SK-N-SH (cell line): Measurements from ENCODE around the gene CENPN. TPM values are rescaled to one million over a fixed set of nuclear protein-coding genes. Genes with fewer than 3 reads are reported as not detected.

Source experiments
- CTCF ChIA-PET: fragments of 300-600, 350-600 bp; formaldehyde crosslinking; extraction: SDS; loops from one replicate; lab custom pipeline; 2021; lab: Yijun Ruan, JAX
- POLR2A ChIA-PET: fragments of 350-600 bp; sonication (Branson Sonifier 250); formaldehyde crosslinking; extraction: SDS; loops from one replicate; lab custom pipeline; 2020; ENCODE audit warnings: antibody characterized with exemption, inconsistent platforms; lab: Yijun Ruan, JAX
- DNase-seq: peaks from one replicate; pipeline ENCODE4 v3.0.0; 2012
- H2AFZ ChIP-seq: fragments of 200-600 bp; sonication (generic); 2 replicates; pipeline ENCODE4 v1.8.1; 2016; ENCODE audit warnings: antibody characterized with exemption, mild to moderate bottlenecking, low read depth
- H3F3A ChIP-seq: fragments of 200-600 bp; sonication (generic); replicated peaks from 2 replicates; pipeline ENCODE3; 2016; ENCODE audit warnings: antibody characterized with exemption, mild to moderate bottlenecking; ENCODE audit not compliant: insufficient read depth
- H3K27ac ChIP-seq, 2 experiments: fragments of 200-500 bp in 1 of 2; fragments of 200-600 bp in 1 of 2; sonication (Bioruptor generic) in 1 of 2; sonication (generic), shearing (Covaris generic) in 1 of 2; 2 replicates each; pipeline versions ENCODE4 v1.5.1 to v1.6.1; 2014 to 2016; ENCODE audit warnings: low read depth in 2 of 2, inconsistent platforms in 1 of 2, low read length in 1 of 2, mild to moderate bottlenecking in 1 of 2, mixed read lengths in 1 of 2
- H3K27me3 ChIP-seq: fragments of 200-600 bp; sonication (generic), shearing (Covaris generic); 2 replicates; pipeline ENCODE4 v1.6.1; 2016; ENCODE audit warnings: mixed run types; ENCODE audit not compliant: insufficient read depth
- H3K36me3 ChIP-seq, 2 experiments: fragments of 200-500 bp in 1 of 2; fragments of 200-600 bp in 1 of 2; sonication (Bioruptor generic) in 1 of 2; sonication (generic) in 1 of 2; replicated peaks in 1 of 2; 2 replicates each; pipeline versions ENCODE3 to v1.5.1; 2014 to 2016; ENCODE audit warnings: low read length in 1 of 2, mild to moderate bottlenecking in 1 of 2; ENCODE audit not compliant: insufficient read depth in 2 of 2, control insufficient read depth in 1 of 2
- H3K4me1 ChIP-seq, 2 experiments: fragments of 200-500 bp in 1 of 2; fragments of 200-600 bp in 1 of 2; sonication (Bioruptor generic) in 1 of 2; sonication (generic), shearing (Covaris generic) in 1 of 2; 2 replicates each; pipeline versions ENCODE4 v1.5.1 to v1.6.1; 2014 to 2016; ENCODE audit warnings: low read depth in 1 of 2, low read length in 1 of 2, mixed run types in 1 of 2; ENCODE audit not compliant: insufficient read depth in 2 of 2, control insufficient read depth in 1 of 2
- H3K4me2 ChIP-seq: fragments of 200-600 bp; sonication (generic), shearing (Covaris generic); 2 replicates; pipeline ENCODE4 v1.6.1; 2017; ENCODE audit warnings: mixed run types
- H3K4me3 ChIP-seq, 2 experiments: fragments of 200-500 bp in 1 of 2; fragments of 200-600 bp in 1 of 2; sonication (Bioruptor generic) in 1 of 2; sonication (generic), shearing (Covaris generic) in 1 of 2; 2 replicates each; pipeline versions ENCODE4 v1.5.1 to v1.8.1; 2014 to 2016; ENCODE audit warnings: low read depth in 2 of 2, inconsistent platforms in 1 of 2, low read length in 1 of 2, mild to moderate bottlenecking in 1 of 2, mixed read lengths in 1 of 2, moderate library complexity in 1 of 2
- H3K79me2 ChIP-seq: fragments of 200-600 bp; sonication (generic); 2 replicates; pipeline ENCODE4 v1.8.1; 2017; ENCODE audit warnings: mild to moderate bottlenecking; ENCODE audit not compliant: insufficient read depth
- H3K9ac ChIP-seq: fragments of 200-600 bp; sonication (generic); 2 replicates; pipeline ENCODE4 v1.6.1; 2017; ENCODE audit warnings: mixed run types
- H3K9me2 ChIP-seq: fragments of 200-600 bp; sonication (generic); 2 replicates; pipeline ENCODE4 v1.6.1; 2017; ENCODE audit warnings: mixed run types
- H3K9me3 ChIP-seq: fragments of 200-600 bp; sonication (generic); 2 replicates; pipeline ENCODE4 v1.6.1; 2017; ENCODE audit warnings: mixed run types, mild to moderate bottlenecking, moderate library complexity
- H4K20me1 ChIP-seq: fragments of 200-600 bp; sonication (generic); 2 replicates; pipeline ENCODE4 v1.6.1; 2017; ENCODE audit warnings: mild to moderate bottlenecking, mixed run types; ENCODE audit not compliant: insufficient read depth
- ELF1 ChIP-seq: IDR thresholded peaks from 2 replicates; pipeline ENCODE4 v1.4.0; 2012
- EZH2phosphoT487 ChIP-seq: fragments of 200-600 bp; sonication (generic); IDR thresholded peaks from 2 replicates; pipeline ENCODE4 v1.6.1; 2017; ENCODE audit warnings: low read depth, mixed run types, mild to moderate bottlenecking, antibody characterized with exemption, moderate library complexity, borderline replicate concordance
- FOSL2 ChIP-seq: IDR thresholded peaks from 2 replicates; pipeline ENCODE4 v1.4.0; 2012; ENCODE audit warnings: low read depth, mild to moderate bottlenecking, moderate library complexity, borderline replicate concordance
- FOXJ3 ChIP-seq: sonication (generic); formaldehyde crosslinking; IDR thresholded peaks from 2 replicates; pipeline ENCODE4 v1.5.1; 2020; ENCODE audit warnings: mild to moderate bottlenecking, missing genetic modification reagents
- FOXM1 ChIP-seq: IDR thresholded peaks from 2 replicates; pipeline ENCODE4 v1.4.0; 2012; ENCODE audit warnings: low read depth, mild to moderate bottlenecking
- MEF2A ChIP-seq: IDR thresholded peaks from 2 replicates; pipeline ENCODE4 v1.4.0; 2012; ENCODE audit warnings: low read depth, borderline replicate concordance
- MXI1 ChIP-seq: IDR thresholded peaks from 2 replicates; pipeline ENCODE4 v1.6.1; 2012; ENCODE audit warnings: mild to moderate bottlenecking, low read depth, low read length, improper control_type of control experiment
- NFIC ChIP-seq: IDR thresholded peaks from 2 replicates; pipeline ENCODE4 v1.4.0; 2012; ENCODE audit warnings: borderline replicate concordance
- NRF1 ChIP-seq: IDR thresholded peaks from 2 replicates; pipeline ENCODE4 v1.6.1; 2012; ENCODE audit warnings: low read depth, mild to moderate bottlenecking, low read length
- POLR2AphosphoS5 ChIP-seq: IDR thresholded peaks from 2 replicates; pipeline ENCODE4 v1.6.1; 2012; ENCODE audit warnings: low read depth, low read length
- RAD21 ChIP-seq: IDR thresholded peaks from 2 replicates; pipeline ENCODE4 v1.6.1; 2012; ENCODE audit warnings: mild to moderate bottlenecking, low read length
- REST ChIP-seq: IDR thresholded peaks from 2 replicates; pipeline ENCODE4 v1.6.1; 2012; ENCODE audit warnings: mild to moderate bottlenecking, low read depth, low read length, moderate library complexity
- RFX5 ChIP-seq: IDR thresholded peaks from 2 replicates; pipeline ENCODE4 v1.6.1; 2012; ENCODE audit warnings: mild to moderate bottlenecking, improper control_type of control experiment, low read length
- TEAD4 ChIP-seq: IDR thresholded peaks from 2 replicates; pipeline ENCODE4 v1.4.0; 2012; ENCODE audit warnings: mild to moderate bottlenecking, borderline replicate concordance; ENCODE audit not compliant: insufficient read depth
- WGBS: methylation state at CpG from one replicate; pipeline ENCODE4 v1.1.6; 2017; ENCODE audit warnings: low lambda C conversion rate; 5-methylcytosine and 5-hydroxymethylcytosine counted together
- polyA plus RNA-seq, 3 experiments: library from polyadenylated mRNA; depleted of rRNA; stranded (reverse); fragments of >200 nt; gene quantifications; 2 replicates each; pipeline ENCODE4 v1.2.3, GENCODE V29; 2012
- TF ChIP-seq, protein P1 (sequence below): fragments of 150-350 bp; IDR thresholded peaks from 2 replicates; pipeline ENCODE4 v1.6.1; 2017; ENCODE audit warnings: antibody characterized with exemption, low read length, low read depth, borderline replicate concordance

The CENPN gene
- polyA plus RNA-seq, 1 of the 3 experiments (the other 2 are of a cell fraction), result 35.3 TPM

DNA sequence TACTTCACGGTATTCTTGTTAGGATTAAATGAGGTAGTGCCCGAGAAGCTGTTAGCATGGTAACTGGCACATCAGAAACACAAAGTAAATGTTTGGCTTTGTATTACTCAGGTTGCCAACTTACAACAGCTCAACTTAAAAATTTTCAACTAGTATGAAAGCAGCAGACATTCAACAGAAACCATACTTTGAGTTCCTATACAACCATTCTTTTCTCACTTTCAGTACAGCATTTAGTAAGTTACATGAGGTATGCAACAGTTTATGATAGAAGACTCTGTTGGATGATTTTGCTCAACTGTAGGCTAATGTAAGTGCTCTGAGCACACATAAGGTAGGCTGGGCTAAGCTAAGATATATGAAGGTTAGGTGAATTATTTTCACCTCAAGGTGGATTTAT lies 7.7 kb downstream of the CENPN start:
- no peak for DNase-seq
- Histone ChIP-seq H3K4me1 (no peaks in the 10 kb centered on the region), H3K9ac (no peak overlapping the region), H3F3A (no peaks in the 10 kb centered on the region), H4K20me1 (no peaks in the 10 kb centered on the region), H3K27me3 (no peaks in the 10 kb centered on the region), H3K79me2 (peaks cover 22% of the 10 kb centered on the region), H3K4me3 (no peak overlapping the region), H3K27ac (no peak overlapping the region), H3K9me2 (no peaks in the 10 kb centered on the region), H2AFZ (no peak overlapping the region), H3K9me3 (no peaks in the 10 kb centered on the region), H3K4me2 (no peak overlapping the region), H3K36me3 (peaks cover 30 to 34% of the 10 kb centered on the region in 2 experiments)
- ChIA-PET CTCF (interaction anchor here (1.2 to 1.4 kb wide), 2 partner anchors 10 to 20 kb away, joined by 3 read pairs; no protein-coding TSS in a partner anchor), POLR2A (no interaction called here)
- TF ChIP-seq EZH2phosphoT487 (no peak), REST (no peak), FOSL2 (no peak), POLR2AphosphoS5 (no peak), MXI1 (no peak), RFX5 (no peak), NRF1 (no peak), RAD21 (no peak), MEF2A (no peak), FOXM1 (no peak), ELF1 (no peak), NFIC (no peak)
- 100% methylated on average over 2 of the region's 2 CpGs for WGBS

DNA sequence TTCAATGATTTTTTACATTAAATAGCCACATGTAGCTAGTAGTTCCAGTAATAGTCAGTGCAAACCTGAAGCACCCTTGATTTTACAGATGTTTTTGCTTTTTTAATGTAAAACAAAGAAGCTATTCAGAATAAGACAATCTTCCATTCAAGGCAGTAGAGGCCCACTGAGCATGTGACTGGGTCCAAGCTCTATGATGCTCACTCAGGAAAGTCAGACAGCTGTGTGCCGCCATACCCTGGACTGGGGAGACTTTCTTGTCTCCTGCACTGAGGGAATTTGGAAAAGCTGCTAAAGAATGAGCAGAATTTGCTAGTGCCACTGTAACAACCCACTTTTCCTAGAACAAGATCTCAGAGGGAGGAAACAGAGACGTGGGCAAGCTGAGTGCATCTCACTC lies 11.5 kb downstream of the CENPN start:
- no peaks in the 10 kb centered on the region for H3K4me1 ChIP-seq
- no peaks in the 10 kb centered on the region for H3K79me2 ChIP-seq
- H3K9me3 ChIP-seq, result no peaks in the 10 kb centered on the region
- TF ChIP-seq ELF1 (no peak), RAD21 (no peak), FOXJ3 (no peak), TEAD4 (no peak)
- TF ChIP-seq, protein P1, sequence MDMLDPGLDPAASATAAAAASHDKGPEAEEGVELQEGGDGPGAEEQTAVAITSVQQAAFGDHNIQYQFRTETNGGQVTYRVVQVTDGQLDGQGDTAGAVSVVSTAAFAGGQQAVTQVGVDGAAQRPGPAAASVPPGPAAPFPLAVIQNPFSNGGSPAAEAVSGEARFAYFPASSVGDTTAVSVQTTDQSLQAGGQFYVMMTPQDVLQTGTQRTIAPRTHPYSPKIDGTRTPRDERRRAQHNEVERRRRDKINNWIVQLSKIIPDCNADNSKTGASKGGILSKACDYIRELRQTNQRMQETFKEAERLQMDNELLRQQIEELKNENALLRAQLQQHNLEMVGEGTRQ, result no peak
- WGBS, result 100% methylated on average over 2 of the region's 2 CpGs
- ChIA-PET CTCF (interaction anchor here (1.3 to 2.2 kb wide), 2 partner anchors 15 to 17 kb away, joined by 3 to 12 read pairs; partner anchors contain the start of gene ATMIN), POLR2A (no interaction called here)
- no peak overlapping the region for H3K27ac ChIP-seq
- no peaks in the 10 kb centered on the region for H3K27me3 ChIP-seq
- H3K36me3 ChIP-seq, result peaks cover 53 to 57% of the 10 kb centered on the region in 2 experiments
- H3K4me2 ChIP-seq, result no peak overlapping the region
- H4K20me1 ChIP-seq, result no peaks in the 10 kb centered on the region
- no peak overlapping the region for H3K4me3 ChIP-seq
- no peak for DNase-seq
- H3K9me2 ChIP-seq, result no peaks in the 10 kb centered on the region
- no peak overlapping the region for H3K9ac ChIP-seq
- H3F3A ChIP-seq, result no peaks in the 10 kb centered on the region
- no peak overlapping the region for H2AFZ ChIP-seq
